WI38 (cell line): ENCODE results near the gene HSPA5.
"Not testable (repeated sequence)": the region's sequence is repeated elsewhere in the genome, so short reads cannot be mapped to it uniquely, and the experiment has no call there.

Experiments used
- H3K4me3 ChIP-seq: 2 replicates; pipeline ENCODE4 v1.5.1; 2011; ENCODE audit warnings: low read depth, mild to moderate bottlenecking, control low read depth, low read length
- CTCF ChIP-seq: IDR thresholded peaks from 2 replicates; pipeline ENCODE4 v1.5.1; 2012; ENCODE audit warnings: low read depth, mild to moderate bottlenecking, control low read depth, low read length

The HSPA5 gene

DNA sequence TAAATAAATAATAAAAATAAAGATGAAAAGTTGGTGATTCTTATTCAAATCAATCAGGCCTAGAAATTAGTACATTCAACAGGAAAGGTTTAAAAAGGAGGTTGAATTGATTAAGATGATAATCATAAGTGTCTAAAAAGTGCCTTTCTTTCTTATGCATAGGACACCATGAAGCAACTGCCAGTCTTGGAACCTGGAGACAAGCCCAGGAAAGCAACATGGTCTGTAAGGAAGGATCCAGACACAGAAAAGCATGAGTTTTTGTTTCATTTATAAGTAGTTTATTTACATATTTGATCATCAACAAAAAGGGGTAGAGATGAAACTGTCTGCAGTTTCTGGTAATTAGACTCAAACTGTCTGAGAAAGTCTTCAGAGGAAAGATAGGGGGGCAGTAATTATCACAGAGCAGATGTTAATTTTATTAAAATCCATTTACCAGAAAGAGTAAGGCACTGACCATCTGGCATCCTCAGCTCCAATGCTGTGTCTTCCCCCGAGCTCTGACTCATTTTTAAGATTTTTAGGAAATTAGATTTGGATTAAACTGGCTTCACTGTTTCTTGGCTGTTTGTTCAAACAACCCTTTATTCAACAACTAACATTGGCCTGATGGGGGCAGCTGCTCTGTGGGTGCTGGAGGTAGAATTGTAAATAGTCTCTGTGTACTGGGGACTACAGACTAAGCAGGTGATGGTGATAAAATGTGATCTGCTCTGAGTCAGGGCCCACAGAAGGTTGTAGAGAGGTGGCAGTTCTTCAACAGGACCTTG is 38.1 kb downstream of the HSPA5 start:
- no peak for TF ChIP-seq CTCF
- H3K4me3 ChIP-seq = no peak overlapping the region

- no peak for TF ChIP-seq CTCF
- peak within 1 kb of the TSS; percentile 68 for H3K4me3 ChIP-seq
Measured at GRCh38 chr9:125200216-125201047, 40.7 kb downstream of the HSPA5 start, which contains the start of gene RABEPK. TSS of gene RABEPK (plus strand) at chr9:125200542. CDS start at chr9:125203014, 2,472 bp downstream.

- not testable (repeated sequence) for H3K4me3 ChIP-seq
Measured at GRCh38 chr9:125195591-125195990, 45.6 kb downstream of the HSPA5 start.

DNA sequence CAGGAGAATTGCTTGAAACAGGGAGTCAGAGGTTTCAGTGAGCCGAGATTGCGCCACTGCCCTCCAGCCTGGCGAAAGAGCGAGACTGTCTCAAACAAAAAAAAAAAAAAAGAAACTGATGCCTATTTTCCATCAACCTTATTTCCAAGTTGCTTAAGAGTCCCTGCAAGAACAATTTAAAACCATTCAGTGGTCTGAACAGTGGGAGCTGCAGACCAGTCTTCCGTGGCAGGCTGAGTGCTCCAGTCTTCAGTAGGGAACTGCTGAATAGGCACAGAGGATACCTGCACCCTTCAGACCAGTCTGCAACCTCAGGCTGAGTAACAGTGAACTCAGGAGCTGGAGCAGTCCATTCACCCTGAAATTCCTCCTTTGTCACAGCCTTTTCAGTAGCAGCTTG is 46.7 kb downstream of the HSPA5 start:
- not testable (repeated sequence) for H3K4me3 ChIP-seq

DNA sequence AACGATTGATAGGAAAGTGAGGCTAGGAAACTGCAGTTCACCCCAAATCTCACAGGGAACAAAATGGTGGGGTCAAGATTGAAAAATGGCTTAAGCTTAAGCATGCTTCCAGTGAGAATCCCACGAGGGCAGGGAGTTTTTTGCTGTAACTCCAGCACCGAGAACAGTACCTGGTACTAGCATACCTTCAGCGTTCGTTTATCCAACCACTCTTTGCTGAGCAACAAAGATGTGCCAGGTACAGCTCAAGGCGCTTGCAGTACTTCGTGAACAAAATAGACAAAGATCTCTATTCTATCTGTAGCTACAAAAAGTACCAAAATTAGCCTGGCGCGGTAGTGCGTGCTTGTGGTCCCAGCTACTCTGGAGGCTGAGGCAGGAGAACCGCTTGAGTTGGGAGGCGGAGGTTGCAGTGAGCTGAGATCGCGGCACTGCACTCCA is 50.8 kb downstream of the HSPA5 start:
- peak overlapping the region; percentile 99 for H3K4me3 ChIP-seq
- no peak for TF ChIP-seq CTCF

GRCh38 chr9:125189361-125190289 is 51.5 kb downstream of the HSPA5 start, which contains the start of gene PPP6C:
TSS of gene PPP6C (minus strand) at chr9:125189803. CDS start at chr9:125189718, 85 bp downstream.
- peak within 1 kb of the TSS; percentile 99 for H3K4me3 ChIP-seq
- TF ChIP-seq CTCF = peak; percentile 53; the same call in 1 of the 2 replicates

GRCh38 chr9:125189011-125189360 is 52.2 kb downstream of the HSPA5 start:
- peak overlapping the region; percentile 99 for H3K4me3 ChIP-seq
- TF ChIP-seq CTCF = no peak
